ENCODE measurements around the gene KRTAP4-1. TPM values are rescaled to one million over a fixed set of nuclear protein-coding genes. Genes with fewer than 3 reads are reported as not detected.

Gene KRTAP4-1
- total and polyA plus RNA-seq, 2 of the 13 experiments (the other 11 are each of a cell fraction or from before 2014, with no cell fraction given): not detected

DNA sequence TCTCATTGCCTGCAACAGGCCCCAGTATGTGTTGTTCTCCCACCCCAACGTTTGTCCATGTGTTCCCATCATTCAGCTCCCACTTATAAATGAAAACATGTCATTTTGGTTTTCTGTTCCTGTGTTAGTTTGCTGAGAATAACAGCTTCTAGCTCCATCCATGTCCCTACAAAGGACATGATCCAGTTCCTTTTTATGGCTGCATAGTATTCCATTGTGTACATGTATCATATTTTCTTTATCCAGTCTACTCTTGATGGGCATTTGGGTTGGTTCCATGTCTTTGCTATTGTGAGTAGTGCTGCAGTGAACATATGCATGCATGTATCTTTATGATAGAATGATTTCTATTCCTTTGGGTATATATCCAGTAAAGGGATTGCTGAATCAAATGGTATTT is 31.0 kb upstream of the KRTAP4-1 start:
- no peak overlapping the region for H3K27ac ChIP-seq (ENCODE audit: extremely low read length, insufficient read depth, low read length)
- no peaks in the 10 kb centered on the region for H3K9me3 ChIP-seq (ENCODE audit: low read length)
- CTCF ChIA-PET (ENCODE audit: low intra/inter-chr PET ratio, low total read pairs): no interaction called here
- H4K20me1 ChIP-seq (ENCODE audit: insufficient read depth, low read length): no peaks in the 10 kb centered on the region
- no peak overlapping the region for H3K4me3 ChIP-seq (replicated peaks in 1 of 3; ENCODE audit: insufficient read depth in 1 of 3, low read depth in 2 of 3, low read length in 3 of 3)
- intact Hi-C loops (cut with micrococcal nuclease; ENCODE audit: unreplicated experiment): no loop called here
- H3K4me2 ChIP-seq (ENCODE audit: low read depth, low read length): no peak overlapping the region
- no peak for ATAC-seq
- WGBS (ENCODE audit: low lambda C conversion rate): 0% methylated on average over 1 of the region's 1 CpG
- no peaks in the 10 kb centered on the region for H3K79me2 ChIP-seq (ENCODE audit: insufficient read depth, low read length)
- H3K36me3 ChIP-seq (replicated peaks in 1 of 2; ENCODE audit: control insufficient read depth in 1 of 2, insufficient read depth in 2 of 2, low read length in 2 of 2): no peaks in the 10 kb centered on the region
- H3K4me1 ChIP-seq (ENCODE audit: insufficient read depth, low read length): peaks cover 6% of the 10 kb centered on the region; the same call in 1 of the 2 replicates
- FAIRE-seq: no peak
- POLR2A ChIA-PET: no interaction called here
- no TSS peak for BruUV-seq (replicated peaks)
- in situ Hi-C loops (cut with HindIII; ENCODE audit: extremely low pct_ligation_motif_present, low pct_unique_long_range_greater_than_20kb): no loop called here
- no peak overlapping the region for H3K9ac ChIP-seq (ENCODE audit: insufficient read depth, low read depth, low read length)
- DNase-seq (ENCODE audit: low spot score): no peak
- no peak overlapping the region for H2AFZ ChIP-seq (ENCODE audit: low read length)
- H3K27me3 ChIP-seq (ENCODE audit: control insufficient read depth in 1 of 2, insufficient read depth in 2 of 2, low read length in 2 of 2): peaks cover 0 to 17% of the 10 kb centered on the region in 2 experiments; a peak in 2 of 5 replicates
- TF ChIP-seq ASH2L (IDR thresholded peaks at IDR 0.05; ENCODE audit: insufficient read length, low read depth, low read length) (no peak), NR2F6 (IDR thresholded peaks at IDR 0.05) (no peak), NR2F6 (CRISPR knock-in tag; IDR thresholded peaks at IDR 0.05) (no peak)
- TF ChIP-seq, protein P1, sequence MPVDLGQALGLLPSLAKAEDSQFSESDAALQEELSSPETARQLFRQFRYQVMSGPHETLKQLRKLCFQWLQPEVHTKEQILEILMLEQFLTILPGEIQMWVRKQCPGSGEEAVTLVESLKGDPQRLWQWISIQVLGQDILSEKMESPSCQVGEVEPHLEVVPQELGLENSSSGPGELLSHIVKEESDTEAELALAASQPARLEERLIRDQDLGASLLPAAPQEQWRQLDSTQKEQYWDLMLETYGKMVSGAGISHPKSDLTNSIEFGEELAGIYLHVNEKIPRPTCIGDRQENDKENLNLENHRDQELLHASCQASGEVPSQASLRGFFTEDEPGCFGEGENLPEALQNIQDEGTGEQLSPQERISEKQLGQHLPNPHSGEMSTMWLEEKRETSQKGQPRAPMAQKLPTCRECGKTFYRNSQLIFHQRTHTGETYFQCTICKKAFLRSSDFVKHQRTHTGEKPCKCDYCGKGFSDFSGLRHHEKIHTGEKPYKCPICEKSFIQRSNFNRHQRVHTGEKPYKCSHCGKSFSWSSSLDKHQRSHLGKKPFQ (CRISPR knock-in tag; IDR thresholded peaks at IDR 0.05; ENCODE audit: insufficient replicate concordance): no peak

- no peak overlapping the region for H3K4me2 ChIP-seq (ENCODE audit: low read depth, low read length)
Observed at GRCh38 chr17:41212524-41213169, 27.9 kb upstream of the KRTAP4-1 start.

More at GRCh38 chr17:41212524-41213169, 27.9 kb upstream of the KRTAP4-1 start:
- Histone ChIP-seq H3K9me3 (ENCODE audit: low read length) (0 out of 2 replicates have a peak, but pooled peaks cover 2% of the 10 kb centered on the region), H2AFZ (ENCODE audit: low read length) (no peak overlapping the region), H3K4me3 (replicated peaks in 1 of 3; ENCODE audit: insufficient read depth in 1 of 3, low read depth in 2 of 3, low read length in 3 of 3) (no peak overlapping the region), H3K36me3 (replicated peaks in 1 of 2; ENCODE audit: control insufficient read depth in 1 of 2, insufficient read depth in 2 of 2, low read length in 2 of 2) (no peaks in the 10 kb centered on the region), H3K4me1 (ENCODE audit: insufficient read depth, low read length) (peaks cover 6% of the 10 kb centered on the region; the same call in 1 of the 2 replicates), H3K27me3 (ENCODE audit: control insufficient read depth in 1 of 2, insufficient read depth in 2 of 2, low read length in 2 of 2) (peaks cover 0 to 33% of the 10 kb centered on the region in 2 experiments; a peak in 3 of 5 replicates), H3K79me2 (ENCODE audit: insufficient read depth, low read length) (no peaks in the 10 kb centered on the region), H3K27ac (ENCODE audit: extremely low read length, insufficient read depth, low read length) (no peak overlapping the region), H3K9ac (ENCODE audit: insufficient read depth, low read depth, low read length) (no peak overlapping the region), H4K20me1 (ENCODE audit: insufficient read depth, low read length) (no peaks in the 10 kb centered on the region)
- DNase-seq (ENCODE audit: low spot score): no peak
- ChIA-PET POLR2A (no interaction called here), CTCF (ENCODE audit: low intra/inter-chr PET ratio, low total read pairs) (no interaction called here)
- FAIRE-seq: no peak
- ATAC-seq: no peak
- 0% methylated on average over 6 of the region's 7 CpGs for WGBS (ENCODE audit: low lambda C conversion rate)
- in situ Hi-C loops (cut with HindIII; ENCODE audit: extremely low pct_ligation_motif_present, low pct_unique_long_range_greater_than_20kb): no loop called here
- BruUV-seq (replicated peaks): no TSS peak
- intact Hi-C loops (cut with micrococcal nuclease; ENCODE audit: unreplicated experiment): no loop called here
- TF ChIP-seq GPN1 (CRISPR knock-in tag; IDR thresholded peaks at IDR 0.05; ENCODE audit: borderline replicate concordance) (0 out of 2 replicates have a peak, but pooled peaks have one; percentile 44), ZNF180 (CRISPR knock-in tag; IDR thresholded peaks at IDR 0.05; ENCODE audit: borderline replicate concordance, low read depth) (no peak), ZNF670 (CRISPR knock-in tag; IDR thresholded peaks at IDR 0.05; ENCODE audit: borderline replicate concordance) (no peak), FOXK2 (IDR thresholded peaks at IDR 0.05) (no peak)

All from HepG2 (cell line).